ENCODE results near the gene DNTTIP2.
"Not testable (repeated sequence)": the region's sequence is repeated elsewhere in the genome, so short reads cannot be mapped to it uniquely, and the experiment has no call there.

DNTTIP2 gene

GRCh38 chr1:93840956-93841482 lies 38.0 kb downstream of the DNTTIP2 start:
- DNase-seq: no peak

- no peak for DNase-seq
Observed at GRCh38 chr1:93839753-93840152, 39.3 kb downstream of the DNTTIP2 start.

GRCh38 chr1:93839307-93839706 lies 39.7 kb downstream of the DNTTIP2 start:
- no peak for DNase-seq

GRCh38 chr1:93837961-93838360 lies 41.0 kb downstream of the DNTTIP2 start:
- DNase-seq: no peak

- not testable (repeated sequence) for DNase-seq
Observed at GRCh38 chr1:93833293-93833692, 45.7 kb downstream of the DNTTIP2 start.

GRCh38 chr1:93829061-93829460 lies 49.9 kb downstream of the DNTTIP2 start:
- DNase-seq: no peak

- no peak for DNase-seq
Observed at GRCh38 chr1:93828367-93828755, 50.6 kb downstream of the DNTTIP2 start.

GRCh38 chr1:93827633-93828366 lies 51.2 kb downstream of the DNTTIP2 start:
- DNase-seq: no peak

- DNase-seq: no peak
Observed at GRCh38 chr1:93827128-93827527, 51.9 kb downstream of the DNTTIP2 start.

- no peak for DNase-seq
Observed at GRCh38 chr1:93824834-93825233, 54.2 kb downstream of the DNTTIP2 start.

GRCh38 chr1:93822730-93823425 lies 56.1 kb downstream of the DNTTIP2 start:
- DNase-seq: no peak

- DNase-seq: no peak
Observed at GRCh38 chr1:93821423-93822144, 57.4 kb downstream of the DNTTIP2 start.

- DNase-seq: no peak
Observed at GRCh38 chr1:93820554-93821422, 58.2 kb downstream of the DNTTIP2 start.

GRCh38 chr1:93818570-93818959 lies 60.4 kb downstream of the DNTTIP2 start:
- DNase-seq: no peak

- no peak for DNase-seq
Observed at GRCh38 chr1:93817819-93818569, 61.0 kb downstream of the DNTTIP2 start.

- DNase-seq: no peak
Observed at GRCh38 chr1:93816970-93817678, 61.9 kb downstream of the DNTTIP2 start.
